Prostate gland (tissue), 2 donors: Measurements from ENCODE around the gene SEC14L3. TPM values are rescaled to one million over a fixed set of nuclear protein-coding genes. Genes with fewer than 3 reads are reported as not detected.
"Not testable (repeated sequence)": the region's sequence is repeated elsewhere in the genome, so short reads cannot be mapped to it uniquely, and the experiment has no call there.

Experiments
- DNase-seq: peaks from one replicate; pipeline ENCODE4 v3.0.0-alpha.2; 2019; ENCODE audit warnings: low spot score
- H3K27ac ChIP-seq, 2 donors: fragments of 200-600 bp; sonication (generic); 2 replicates each; pipeline ENCODE4 v1.5.1; 2017 to 2019
- H3K27me3 ChIP-seq: fragments of 200-600 bp; sonication (generic); replicated peaks from 2 replicates; pipeline ENCODE4 v1.5.1; 2019; ENCODE audit not compliant: insufficient read depth
- H3K36me3 ChIP-seq, 2 donors: fragments of 200-600 bp; sonication (generic); 1 replicate in 1 of 2; 2 replicates in 1 of 2; pipeline versions ENCODE4 v1.5.1 to v1.8.1; 2017 to 2019
- H3K4me1 ChIP-seq: fragments of 200-600 bp; sonication (generic); replicated peaks from 2 replicates; pipeline ENCODE4 v1.5.1; 2019
- H3K4me3 ChIP-seq, 2 donors: fragments of 200-600 bp; sonication (generic); 2 replicates each; pipeline ENCODE4 v1.5.1; 2017 to 2019
- H3K9me3 ChIP-seq: fragments of 200-600 bp; sonication (generic); 2 replicates; pipeline ENCODE4 v1.5.1; 2017
- CTCF ChIP-seq, 4 experiments: fragments of 200-600 bp in 2 of 4; fragments of 450-650 bp in 2 of 4; sonication (generic) in 2 of 4; IDR thresholded peaks; 1 replicate in 3 of 4; 2 replicates in 1 of 4; pipeline ENCODE4 v1.5.1; 2016 to 2019; ENCODE audit warnings: antibody characterized with exemption in 4 of 4, mild to moderate bottlenecking in 2 of 4, moderate library complexity in 2 of 4
- POLR2A ChIP-seq: fragments of 450-650 bp; IDR thresholded peaks from one replicate; pipeline ENCODE4 v1.6.1; 2016; ENCODE audit warnings: antibody characterized with exemption, mild to moderate bottlenecking
- POLR2AphosphoS5 ChIP-seq: sonication (generic); formaldehyde crosslinking; IDR thresholded peaks from one replicate; pipeline ENCODE4 v1.6.1; 2017; ENCODE audit warnings: antibody characterized with exemption
- WGBS: methylation state at CpG from one replicate; pipeline ENCODE4 v1.1.5; 2018; 5-methylcytosine and 5-hydroxymethylcytosine counted together
- intact Hi-C: fragments of 100-400 bp; cut with DNase I; formaldehyde crosslinking; loops from one replicate; pipeline ENCODE4 v1.14.2; 2022
- total RNA-seq, 2 donors: library from RNA; depleted of rRNA; stranded (reverse); fragments of >200 nt; gene quantifications; one replicate each; pipeline ENCODE4 v1.1.0, GENCODE V29; 2016

The SEC14L3 gene
- total RNA-seq, 2 donors from 2014 or later = not detected

- Histone ChIP-seq H3K27me3 (no peaks in the 10 kb centered on the region), H3K36me3 (no peaks in the 10 kb centered on the region), H3K9me3 (no peaks in the 10 kb centered on the region), H3K27ac (no peak overlapping the region), H3K4me3 (no peak overlapping the region), H3K4me1 (no peaks in the 10 kb centered on the region)
- TF ChIP-seq CTCF (IDR thresholded peaks at IDR 0.05) (no peak), POLR2A (no peak), POLR2AphosphoS5 (no peak)
- DNase-seq = no peak
- intact Hi-C loops = no loop called here
- WGBS = 91% methylated on average over 2 of the region's 2 CpGs
These were observed 1.2 kb downstream of the SEC14L3 start for GRCh38 chr22:30470655-30471054.

GRCh38 chr22:30469165-30469564, 2.7 kb downstream of the SEC14L3 start:
- Histone ChIP-seq H3K4me3 (no peak overlapping the region), H3K36me3 (no peaks in the 10 kb centered on the region), H3K4me1 (no peaks in the 10 kb centered on the region), H3K27me3 (no peaks in the 10 kb centered on the region), H3K9me3 (no peaks in the 10 kb centered on the region), H3K27ac (no peak overlapping the region)
- intact Hi-C loops = no loop called here
- TF ChIP-seq CTCF (IDR thresholded peaks at IDR 0.05) = no peak
- no peak for TF ChIP-seq POLR2AphosphoS5
- TF ChIP-seq POLR2A = no peak
- WGBS = 52% methylated on average over 2 of the region's 2 CpGs
- no peak for DNase-seq

- H3K27ac ChIP-seq, H3K27me3 ChIP-seq, H3K9me3 ChIP-seq, intact Hi-C loops, H3K36me3 ChIP-seq, H3K4me3 ChIP-seq, H3K4me1 ChIP-seq, DNase-seq: not testable (repeated sequence)
- WGBS = 83% methylated on average over 6 of the region's 6 CpGs
These were observed 11.3 kb downstream of the SEC14L3 start for GRCh38 chr22:30460555-30460954.

- H3K9me3 ChIP-seq = no peaks in the 10 kb centered on the region
- H3K4me3 ChIP-seq = no peak overlapping the region
- 61% methylated on average over 4 of the region's 4 CpGs for WGBS
- H3K36me3 ChIP-seq = no peaks in the 10 kb centered on the region
- H3K27ac ChIP-seq = no peak overlapping the region
- peak; percentile 57 for DNase-seq
- peaks cover 3% of the 10 kb centered on the region for H3K4me1 ChIP-seq
- TF ChIP-seq POLR2AphosphoS5 (peak; percentile 50), POLR2A (no peak)
- H3K27me3 ChIP-seq = no peaks in the 10 kb centered on the region
- intact Hi-C loops = no loop called here
These were observed 11.7 kb downstream of the SEC14L3 start for GRCh38 chr22:30460147-30460546.

- intact Hi-C loops = no loop called here
- no peak for DNase-seq
- no peak for TF ChIP-seq POLR2A
- no peak for TF ChIP-seq POLR2AphosphoS5
- no peak for TF ChIP-seq CTCF (IDR thresholded peaks at IDR 0.05)
These were observed 12.4 kb downstream of the SEC14L3 start for GRCh38 chr22:30459181-30460052.

GRCh38 chr22:30457981-30458380, 13.8 kb downstream of the SEC14L3 start:
- Histone ChIP-seq H3K27me3 (no peaks in the 10 kb centered on the region), H3K27ac (no peak overlapping the region), H3K9me3 (no peaks in the 10 kb centered on the region), H3K4me3 (no peak overlapping the region), H3K4me1 (peaks cover 3% of the 10 kb centered on the region), H3K36me3 (no peaks in the 10 kb centered on the region)
- no peak for DNase-seq
- intact Hi-C loops = no loop called here
- 73% methylated on average over 8 of the region's 8 CpGs for WGBS
- no peak for TF ChIP-seq POLR2AphosphoS5
- TF ChIP-seq POLR2A = no peak
- TF ChIP-seq CTCF (IDR thresholded peaks at IDR 0.05) = no peak

More at GRCh38 chr22:30459181-30460052, 12.4 kb downstream of the SEC14L3 start:
- Histone ChIP-seq H3K27ac (no peak overlapping the region), H3K4me1 (peaks cover 3% of the 10 kb centered on the region), H3K36me3 (no peaks in the 10 kb centered on the region), H3K9me3 (no peaks in the 10 kb centered on the region), H3K27me3 (no peaks in the 10 kb centered on the region), H3K4me3 (no peak overlapping the region)
- WGBS = 55% methylated on average over 4 of the region's 4 CpGs
